Nephron (organoid): ENCODE measurements around the gene CACNA2D2.

Experiments
- H3K27ac Mint-ChIP-seq, 3 experiments: 2 replicates each; pipeline ENCODE4 v1.8.0; 2020; ENCODE audit warnings: mixed read lengths in 3 of 3, mild to moderate bottlenecking in 2 of 3, moderate library complexity in 1 of 3
- H3K27me3 Mint-ChIP-seq: 2 replicates; pipeline ENCODE4 v1.8.0; 2021; ENCODE audit warnings: low read depth, mild to moderate bottlenecking, moderate library complexity, mixed read lengths
- H3K36me3 Mint-ChIP-seq: 2 replicates; pipeline ENCODE4 v1.8.0; 2020; ENCODE audit warnings: low read depth, mixed read lengths
- H3K4me1 Mint-ChIP-seq: 2 replicates; pipeline ENCODE4 v1.8.0; 2020; ENCODE audit warnings: mixed read lengths
- H3K4me3 Mint-ChIP-seq, 3 experiments: 2 replicates each; pipeline ENCODE4 v1.8.0; 2020; ENCODE audit warnings: mild to moderate bottlenecking in 3 of 3, mixed read lengths in 3 of 3, moderate library complexity in 2 of 3
- H3K9me3 Mint-ChIP-seq: 2 replicates; pipeline ENCODE4 v1.8.0; 2020; ENCODE audit warnings: mixed read lengths
- CTCF ChIP-seq, 3 experiments: fragments of 200-600 bp; sonication (generic); IDR thresholded peaks; one replicate each; pipeline ENCODE4 v1.5.0; 2021; ENCODE audit warnings: antibody characterized with exemption in 3 of 3; ENCODE audit not compliant: unreplicated experiment in 3 of 3

The CACNA2D2 gene

GRCh38 chr3:50410185-50410584, 93.2 kb downstream of the CACNA2D2 start:
- peaks cover 8% of the 10 kb centered on the region for H3K27me3 Mint-ChIP-seq
- TF ChIP-seq CTCF (IDR thresholded peaks at IDR 0.05; ENCODE audit: unreplicated experiment in 3 of 3), result no peak
- no peak overlapping the region for H3K27ac Mint-ChIP-seq
- H3K9me3 Mint-ChIP-seq, result no peaks in the 10 kb centered on the region
- no peak overlapping the region for H3K4me3 Mint-ChIP-seq
- no peaks in the 10 kb centered on the region for H3K36me3 Mint-ChIP-seq
- H3K4me1 Mint-ChIP-seq, result no peaks in the 10 kb centered on the region

- H3K27me3 Mint-ChIP-seq, result peaks cover 8% of the 10 kb centered on the region
- no peak overlapping the region for H3K27ac Mint-ChIP-seq
- no peak overlapping the region for H3K4me3 Mint-ChIP-seq
- TF ChIP-seq CTCF (IDR thresholded peaks at IDR 0.05; ENCODE audit: unreplicated experiment in 3 of 3), result no peak
- H3K4me1 Mint-ChIP-seq, result no peaks in the 10 kb centered on the region
- no peaks in the 10 kb centered on the region for H3K9me3 Mint-ChIP-seq
- no peaks in the 10 kb centered on the region for H3K36me3 Mint-ChIP-seq
Observed at GRCh38 chr3:50408443-50408944, 94.9 kb downstream of the CACNA2D2 start.

GRCh38 chr3:50406487-50406886, 96.9 kb downstream of the CACNA2D2 start:
- no peak for TF ChIP-seq CTCF (IDR thresholded peaks at IDR 0.05; ENCODE audit: unreplicated experiment in 3 of 3)
- peaks cover 17% of the 10 kb centered on the region for H3K27me3 Mint-ChIP-seq
- no peaks in the 10 kb centered on the region for H3K36me3 Mint-ChIP-seq
- no peak overlapping the region for H3K4me3 Mint-ChIP-seq
- no peaks in the 10 kb centered on the region for H3K9me3 Mint-ChIP-seq
- no peaks in the 10 kb centered on the region for H3K4me1 Mint-ChIP-seq
- H3K27ac Mint-ChIP-seq, result no peak overlapping the region

DNA sequence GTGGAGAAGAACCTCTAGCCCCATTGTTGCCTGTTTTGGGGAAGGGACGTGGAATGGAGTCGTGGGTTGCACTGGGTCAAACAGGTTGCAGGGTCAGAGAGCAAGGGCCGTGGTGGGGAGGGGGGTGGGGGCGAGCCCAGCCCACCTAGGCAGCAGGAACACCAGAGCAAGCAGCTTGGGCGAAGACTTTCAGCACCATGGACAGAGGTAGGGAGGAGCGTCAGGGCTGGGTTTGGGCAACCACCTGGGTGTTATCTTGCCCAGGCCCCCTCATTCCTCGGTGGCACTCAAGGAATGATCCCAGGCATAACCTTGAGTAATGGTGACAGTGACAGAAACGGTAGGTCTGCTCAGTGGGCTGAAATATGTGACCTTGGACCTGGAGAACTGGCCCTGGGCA, 98.2 kb downstream of the CACNA2D2 start:
- no peak for TF ChIP-seq CTCF (IDR thresholded peaks at IDR 0.05; ENCODE audit: unreplicated experiment in 3 of 3)
- Mint-ChIP-seq H3K9me3 (no peaks in the 10 kb centered on the region), H3K27me3 (peaks cover 15% of the 10 kb centered on the region), H3K4me3 (no peak overlapping the region), H3K27ac (no peak overlapping the region), H3K4me1 (no peaks in the 10 kb centered on the region), H3K36me3 (no peaks in the 10 kb centered on the region)

DNA sequence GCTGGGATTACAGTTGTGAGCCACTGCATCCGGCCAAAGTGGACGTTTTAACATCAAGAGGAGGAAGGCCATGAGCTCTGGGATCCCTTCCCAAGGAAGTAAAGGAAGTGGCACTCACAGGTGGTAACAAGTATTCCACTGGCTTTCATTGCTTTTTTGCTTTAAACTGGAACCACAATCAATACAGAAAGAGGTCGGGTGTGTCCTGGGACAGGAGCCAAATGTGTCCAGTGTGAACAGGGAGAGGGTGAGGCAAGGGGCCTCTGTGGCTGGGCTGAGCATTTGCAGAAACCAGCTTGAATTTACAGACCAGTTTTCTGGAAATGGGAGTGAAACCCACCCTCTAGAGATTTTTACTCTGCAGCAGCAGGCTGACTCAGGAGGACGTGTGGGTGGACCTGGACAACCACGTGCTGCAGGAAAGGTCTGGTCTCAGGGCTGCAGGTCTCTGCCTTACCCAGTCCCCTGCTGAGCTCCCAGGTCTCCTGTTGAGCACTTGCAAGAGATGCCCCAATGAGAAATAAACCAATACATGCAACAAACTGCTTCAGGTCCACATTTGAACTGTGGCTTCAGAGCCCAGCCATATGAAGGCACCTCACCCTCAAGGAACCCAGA, 101.3 kb downstream of the CACNA2D2 start:
- H3K27me3 Mint-ChIP-seq, result peaks cover 15% of the 10 kb centered on the region
- no peaks in the 10 kb centered on the region for H3K4me1 Mint-ChIP-seq
- H3K36me3 Mint-ChIP-seq, result no peaks in the 10 kb centered on the region
- no peaks in the 10 kb centered on the region for H3K9me3 Mint-ChIP-seq
- TF ChIP-seq CTCF (IDR thresholded peaks at IDR 0.05; ENCODE audit: unreplicated experiment in 3 of 3), result no peak
- no peak overlapping the region for H3K27ac Mint-ChIP-seq
- H3K4me3 Mint-ChIP-seq, result no peak overlapping the region

DNA sequence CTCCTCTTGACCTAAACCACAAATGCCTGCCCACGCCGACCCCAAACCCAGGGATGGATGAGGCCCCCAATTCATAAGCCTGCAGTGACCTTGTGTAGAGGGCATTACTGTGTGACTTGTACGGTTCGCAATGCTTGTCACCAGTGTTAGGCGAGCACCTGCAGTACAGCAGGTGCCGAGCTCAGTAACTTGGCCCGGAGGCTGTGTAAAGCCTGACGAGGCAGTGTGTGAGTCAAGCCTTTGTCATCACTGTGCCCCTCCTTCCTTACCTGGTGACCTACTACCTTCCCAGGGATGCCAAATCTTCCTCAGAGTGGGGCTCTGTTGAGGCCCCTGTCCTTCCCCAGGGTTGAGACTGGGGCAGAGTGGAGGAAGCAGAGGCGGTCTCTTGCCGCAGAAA, 106.9 kb downstream of the CACNA2D2 start:
- peaks cover 12% of the 10 kb centered on the region for H3K27me3 Mint-ChIP-seq
- H3K36me3 Mint-ChIP-seq, result no peaks in the 10 kb centered on the region
- H3K27ac Mint-ChIP-seq, result no peak overlapping the region
- H3K4me3 Mint-ChIP-seq, result no peak overlapping the region
- TF ChIP-seq CTCF (IDR thresholded peaks at IDR 0.05; ENCODE audit: unreplicated experiment in 3 of 3), result no peak
- peaks cover 5% of the 10 kb centered on the region for H3K4me1 Mint-ChIP-seq
- no peaks in the 10 kb centered on the region for H3K9me3 Mint-ChIP-seq
